ENCODE measurements around the gene EFCAB14. TPM values are rescaled to one million over a fixed set of nuclear protein-coding genes. Genes with fewer than 3 reads are reported as not detected.
A peak's percentile ranks its signal among the peaks of the same experiment; 100 is the strongest.

Gene EFCAB14
- total and polyA plus RNA-seq, 2 experiments from 2014 or later: 42.6 to 51.6 TPM

DNA sequence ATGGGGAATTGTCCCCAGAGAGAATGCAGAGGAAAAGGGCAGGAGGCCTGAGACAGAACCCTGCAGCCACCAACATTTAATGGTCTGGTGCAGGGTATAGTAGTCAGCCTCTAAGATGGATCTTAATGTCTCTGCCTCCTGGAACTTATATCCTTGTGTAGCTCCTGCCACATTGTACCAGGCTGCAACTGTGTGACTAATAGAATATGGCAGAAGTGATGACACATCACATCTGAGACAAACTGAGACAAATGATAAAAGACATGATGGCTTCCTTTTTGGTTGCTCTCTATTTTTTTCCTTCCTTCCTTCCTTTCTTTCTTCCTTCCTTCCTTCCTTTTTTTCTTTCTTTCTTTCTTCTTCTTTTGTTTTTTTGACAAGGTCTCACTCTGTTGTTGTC is 42.8 kb upstream of the EFCAB14 start:
- in situ Hi-C loops (cut with MboI): no loop called here
- TF ChIP-seq EZH2phosphoT487 (IDR thresholded peaks at IDR 0.05; ENCODE audit: insufficient read depth, low read depth): no peak
- no peak for TF ChIP-seq EZH2 (IDR thresholded peaks at IDR 0.05; ENCODE audit: insufficient read depth, poor library complexity, severe bottlenecking)
- Histone ChIP-seq H3K4me2 (ENCODE audit: unreplicated experiment) (no peak overlapping the region), H3K9me2 (ENCODE audit: insufficient read depth) (no peaks in the 10 kb centered on the region), H3K27me3 (replicated peaks; ENCODE audit: insufficient read depth) (no peaks in the 10 kb centered on the region), H3F3A (ENCODE audit: insufficient read depth) (no peaks in the 10 kb centered on the region), H3K27ac (no peak overlapping the region), H2AFZ (no peak overlapping the region), H3K4me3 (no peak overlapping the region), H3K4me1 (ENCODE audit: insufficient read depth) (no peaks in the 10 kb centered on the region), H3K36me3 (ENCODE audit: low read depth) (no peaks in the 10 kb centered on the region), H3K9ac (no peak overlapping the region), H3K9me3 (ENCODE audit: low read depth) (no peaks in the 10 kb centered on the region), H4K20me1 (ENCODE audit: insufficient read depth) (no peaks in the 10 kb centered on the region), H3K79me2 (ENCODE audit: insufficient read depth) (no peaks in the 10 kb centered on the region)
- no peak for DNase-seq

DNA sequence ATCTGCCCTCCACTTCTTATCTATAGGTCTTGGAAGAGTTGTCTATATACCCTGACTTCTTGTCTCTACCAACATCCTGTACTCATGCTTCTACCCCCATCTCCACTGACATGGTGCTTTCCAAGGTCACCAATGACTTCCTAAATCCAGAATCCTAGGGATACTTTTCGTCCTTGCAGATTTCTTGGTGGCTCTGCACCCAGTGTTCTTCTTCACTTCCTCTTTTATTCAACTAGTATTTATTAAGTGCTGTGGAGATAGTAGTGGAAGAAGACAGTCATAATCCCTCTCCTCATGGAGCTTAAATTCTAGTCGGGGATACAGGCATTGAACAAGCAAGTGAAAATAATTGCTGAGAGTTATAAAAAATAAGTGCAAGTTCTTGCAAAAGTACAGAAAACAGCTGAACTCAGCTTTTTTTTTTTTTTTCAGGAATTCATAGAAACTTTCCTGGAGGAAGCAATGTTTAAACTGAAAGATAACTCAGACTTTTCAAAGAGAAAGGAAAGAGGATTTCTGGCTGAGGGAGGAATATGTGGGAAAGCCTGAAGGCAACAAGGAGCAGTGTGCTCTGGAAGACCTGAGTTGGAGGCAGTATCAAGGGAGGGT is 41.7 kb upstream of the EFCAB14 start:
- DNase-seq: no peak
- Histone ChIP-seq H3K79me2 (ENCODE audit: insufficient read depth) (no peaks in the 10 kb centered on the region), H3K27ac (no peak overlapping the region), H4K20me1 (ENCODE audit: insufficient read depth) (no peaks in the 10 kb centered on the region), H3K4me1 (ENCODE audit: insufficient read depth) (no peaks in the 10 kb centered on the region), H3K9me2 (ENCODE audit: insufficient read depth) (no peaks in the 10 kb centered on the region), H3K4me2 (ENCODE audit: unreplicated experiment) (no peak overlapping the region), H3K9ac (no peak overlapping the region), H3K9me3 (ENCODE audit: low read depth) (no peaks in the 10 kb centered on the region), H3K4me3 (no peak overlapping the region), H3F3A (ENCODE audit: insufficient read depth) (no peaks in the 10 kb centered on the region), H2AFZ (no peak overlapping the region), H3K27me3 (replicated peaks; ENCODE audit: insufficient read depth) (no peaks in the 10 kb centered on the region), H3K36me3 (ENCODE audit: low read depth) (no peaks in the 10 kb centered on the region)
- in situ Hi-C loops (cut with MboI): no loop called here
- 16 to 28% methylated on average over 2 of the region's 2 CpGs for WGBS, 2 experiments (ENCODE audit: low coverage in 1 of 2, low lambda C conversion rate in 2 of 2, missing lambda C conversion rate in 2 of 2)
- TF ChIP-seq EZH2 (IDR thresholded peaks at IDR 0.05; ENCODE audit: insufficient read depth, poor library complexity, severe bottlenecking) (no peak), EZH2phosphoT487 (IDR thresholded peaks at IDR 0.05; ENCODE audit: insufficient read depth, low read depth) (no peak)

DNA sequence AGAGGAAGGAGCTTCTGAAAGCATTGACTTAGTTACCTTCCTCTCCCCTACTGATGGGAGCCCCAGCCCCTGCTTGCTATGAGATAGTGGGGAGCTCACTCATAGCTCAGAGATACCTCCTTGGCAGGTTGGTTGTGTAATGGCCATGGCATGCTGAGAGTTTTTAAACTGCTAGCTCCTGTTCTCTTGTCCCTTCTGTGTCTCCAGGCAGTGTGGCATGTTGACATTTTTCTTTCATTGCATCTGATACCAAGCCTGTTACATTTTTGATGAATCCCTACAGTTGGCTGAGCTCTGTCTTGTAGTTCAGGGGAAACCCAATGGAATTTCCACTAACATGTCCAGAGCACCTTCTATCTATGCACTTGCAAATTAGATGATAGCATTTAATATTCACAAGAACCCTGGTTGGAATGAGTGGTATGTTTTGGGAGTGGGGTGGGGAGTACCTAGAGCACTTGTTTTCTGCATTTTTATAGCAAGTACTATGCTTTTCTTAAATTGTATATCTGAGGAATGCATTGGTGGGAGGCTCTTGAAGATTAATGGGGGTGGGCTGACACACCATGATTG is 39.1 kb upstream of the EFCAB14 start:
- Histone ChIP-seq H4K20me1 (ENCODE audit: insufficient read depth) (no peaks in the 10 kb centered on the region), H2AFZ (no peak overlapping the region), H3K36me3 (ENCODE audit: low read depth) (no peaks in the 10 kb centered on the region), H3K4me1 (ENCODE audit: insufficient read depth) (no peaks in the 10 kb centered on the region), H3K27me3 (replicated peaks; ENCODE audit: insufficient read depth) (no peaks in the 10 kb centered on the region), H3K4me2 (ENCODE audit: unreplicated experiment) (no peak overlapping the region), H3F3A (ENCODE audit: insufficient read depth) (no peaks in the 10 kb centered on the region), H3K4me3 (no peak overlapping the region), H3K79me2 (ENCODE audit: insufficient read depth) (no peaks in the 10 kb centered on the region), H3K9ac (no peak overlapping the region), H3K9me2 (ENCODE audit: insufficient read depth) (no peaks in the 10 kb centered on the region), H3K9me3 (ENCODE audit: low read depth) (no peaks in the 10 kb centered on the region), H3K27ac (no peak overlapping the region)
- no peak for TF ChIP-seq EZH2 (IDR thresholded peaks at IDR 0.05; ENCODE audit: insufficient read depth, poor library complexity, severe bottlenecking)
- TF ChIP-seq EZH2phosphoT487 (IDR thresholded peaks at IDR 0.05; ENCODE audit: insufficient read depth, low read depth): no peak
- no peak for DNase-seq
- in situ Hi-C loops (cut with MboI): no loop called here

DNA sequence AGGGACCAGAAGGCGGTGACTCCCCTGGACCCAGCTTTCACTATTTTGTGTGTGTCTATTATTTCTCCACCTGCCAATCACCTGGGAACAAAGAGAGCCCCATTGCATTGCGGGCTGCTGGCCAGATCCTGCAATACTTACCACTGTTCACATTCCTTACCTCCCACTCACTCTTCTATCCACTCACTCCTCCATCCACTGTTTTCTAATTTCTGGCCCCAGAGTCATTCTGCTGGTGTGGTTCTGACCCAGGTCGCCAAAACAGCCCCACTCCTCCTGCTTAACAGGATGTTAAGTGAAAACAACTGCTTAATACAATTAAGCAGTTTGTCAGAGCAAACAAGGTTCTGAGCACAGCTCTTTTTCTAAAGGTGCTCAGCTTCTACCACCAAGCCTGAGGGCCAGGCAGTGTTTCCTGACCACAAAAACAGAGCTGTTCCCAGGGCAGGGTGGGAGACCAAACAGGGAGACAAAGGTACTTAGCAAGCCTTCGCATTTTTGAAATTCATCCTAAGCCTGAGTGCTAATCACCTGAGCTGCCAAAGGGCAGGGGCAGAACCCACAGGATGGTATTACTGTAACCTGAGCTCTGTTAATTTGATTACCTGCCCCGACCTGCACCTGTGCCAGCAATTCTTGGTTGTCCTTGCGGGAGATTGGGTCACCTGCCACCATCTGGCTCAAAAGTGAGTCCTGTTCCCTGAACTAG is 38.5 kb upstream of the EFCAB14 start:
- TF ChIP-seq EZH2phosphoT487 (IDR thresholded peaks at IDR 0.05; ENCODE audit: insufficient read depth, low read depth): no peak
- no peak for TF ChIP-seq EZH2 (IDR thresholded peaks at IDR 0.05; ENCODE audit: insufficient read depth, poor library complexity, severe bottlenecking)
- H2AFZ ChIP-seq: no peak overlapping the region
- WGBS, 2 experiments (ENCODE audit: low coverage in 1 of 2, low lambda C conversion rate in 2 of 2, missing lambda C conversion rate in 2 of 2): 23 to 28% methylated on average over 6 of the region's 6 CpGs
- 0 out of 2 replicates have a peak, but pooled peaks cover under 1% of the 10 kb centered on the region for H3K27me3 ChIP-seq (replicated peaks; ENCODE audit: insufficient read depth)
- H3K9ac ChIP-seq: no peak overlapping the region
- H3K9me2 ChIP-seq (ENCODE audit: insufficient read depth): no peaks in the 10 kb centered on the region
- no peaks in the 10 kb centered on the region for H3F3A ChIP-seq (ENCODE audit: insufficient read depth)
- DNase-seq: peak; percentile 9
- H3K36me3 ChIP-seq (ENCODE audit: low read depth): no peaks in the 10 kb centered on the region
- H3K27ac ChIP-seq: no peak overlapping the region
- H4K20me1 ChIP-seq (ENCODE audit: insufficient read depth): no peaks in the 10 kb centered on the region
- no peak overlapping the region for H3K4me3 ChIP-seq
- H3K4me2 ChIP-seq (ENCODE audit: unreplicated experiment): no peak overlapping the region
- in situ Hi-C loops (cut with MboI): no loop called here
- no peaks in the 10 kb centered on the region for H3K4me1 ChIP-seq (ENCODE audit: insufficient read depth)
- no peaks in the 10 kb centered on the region for H3K79me2 ChIP-seq (ENCODE audit: insufficient read depth)
- H3K9me3 ChIP-seq (ENCODE audit: low read depth): no peaks in the 10 kb centered on the region
